ENCODE measurements around the gene PLAAT5. TPM values are rescaled to one million over a fixed set of nuclear protein-coding genes. Genes with fewer than 3 reads are reported as not detected.

Gene PLAAT5
- total RNA-seq, 2 experiments from 2014 or later, result 0.16 TPM; not detected in 1

DNA sequence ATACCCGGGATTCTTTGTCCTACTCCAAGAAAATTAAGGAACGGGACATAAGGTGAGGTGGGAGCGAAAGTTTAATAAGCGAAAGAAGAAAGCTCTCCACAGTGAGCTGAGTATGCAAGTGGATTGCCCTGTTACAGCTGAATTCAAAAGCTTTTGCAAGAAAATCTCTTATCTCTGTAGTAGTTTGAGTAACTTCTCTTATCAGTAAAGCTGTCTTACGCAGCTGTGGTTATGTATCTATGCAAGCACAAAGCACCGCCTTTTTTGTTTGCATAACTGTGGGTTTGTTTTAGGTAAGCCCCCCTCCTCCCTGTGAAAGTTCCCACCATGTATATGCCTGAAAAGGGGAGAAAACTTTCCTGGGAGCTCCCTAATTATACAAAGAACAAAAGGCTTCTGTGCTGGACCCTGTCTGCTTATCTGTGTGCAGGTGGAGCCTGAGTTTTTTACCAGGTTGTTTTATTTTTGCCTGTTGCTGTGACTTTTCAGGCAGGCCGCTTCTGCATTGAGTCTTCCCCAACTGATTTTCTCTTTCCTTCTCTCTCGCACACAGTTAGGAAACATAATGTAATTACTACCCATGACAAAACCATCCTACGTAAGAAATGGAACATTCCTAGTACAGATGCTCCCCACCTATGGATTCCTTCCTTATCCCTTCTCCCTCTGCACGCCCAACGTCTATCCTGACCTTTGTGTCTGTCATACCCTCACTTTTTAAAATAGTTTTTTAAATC is 837 bp upstream of the PLAAT5 start:
- ChIA-PET POLR2A (interaction anchor here (2.3 to 2.8 kb wide), 2 partner anchors 45 to 59 kb away, joined by 7 to 13 read pairs; partner anchors contain the start of gene PLAAT4), CTCF (no interaction called here)
- ATAC-seq (ENCODE audit: poor library complexity), result peak; percentile 71
- peak overlapping the region; percentile 31 for H3K27ac Mint-ChIP-seq
- DNase-seq, result peak in 2 of 14 experiments; percentile 23 to 31
- Histone ChIP-seq H3K4me3 (ENCODE audit: low read length) (peak overlapping the region; percentile 43), H3K27ac (ENCODE audit: low read depth in 1 of 2, low read length in 2 of 2) (no peak overlapping the region), H3K27me3 (ENCODE audit: control insufficient read depth in 1 of 2, insufficient read depth in 2 of 2, low read length in 2 of 2) (peaks cover 4 to 5% of the 10 kb centered on the region in 2 experiments), H3K36me3 (ENCODE audit: insufficient read depth, low read length) (no peaks in the 10 kb centered on the region), H3K9me3 (ENCODE audit: control insufficient read depth in 1 of 2, insufficient read depth in 1 of 2, low read length in 2 of 2) (no peaks in the 10 kb centered on the region), H3K4me1 (ENCODE audit: insufficient read depth, low read length) (peaks cover 14% of the 10 kb centered on the region)
- intact Hi-C loops (cut with DNase I, micrococcal nuclease), result loop anchor here in 1 of 2 experiments (5.0 kb wide), 1 partner anchor 75 kb away; no protein-coding TSS in a partner anchor
- H3K4me1 Mint-ChIP-seq (ENCODE audit: low read depth), result peaks cover 16% of the 10 kb centered on the region
- H3K27me3 Mint-ChIP-seq, result peaks cover 34% of the 10 kb centered on the region
- TF ChIP-seq, protein P1, sequence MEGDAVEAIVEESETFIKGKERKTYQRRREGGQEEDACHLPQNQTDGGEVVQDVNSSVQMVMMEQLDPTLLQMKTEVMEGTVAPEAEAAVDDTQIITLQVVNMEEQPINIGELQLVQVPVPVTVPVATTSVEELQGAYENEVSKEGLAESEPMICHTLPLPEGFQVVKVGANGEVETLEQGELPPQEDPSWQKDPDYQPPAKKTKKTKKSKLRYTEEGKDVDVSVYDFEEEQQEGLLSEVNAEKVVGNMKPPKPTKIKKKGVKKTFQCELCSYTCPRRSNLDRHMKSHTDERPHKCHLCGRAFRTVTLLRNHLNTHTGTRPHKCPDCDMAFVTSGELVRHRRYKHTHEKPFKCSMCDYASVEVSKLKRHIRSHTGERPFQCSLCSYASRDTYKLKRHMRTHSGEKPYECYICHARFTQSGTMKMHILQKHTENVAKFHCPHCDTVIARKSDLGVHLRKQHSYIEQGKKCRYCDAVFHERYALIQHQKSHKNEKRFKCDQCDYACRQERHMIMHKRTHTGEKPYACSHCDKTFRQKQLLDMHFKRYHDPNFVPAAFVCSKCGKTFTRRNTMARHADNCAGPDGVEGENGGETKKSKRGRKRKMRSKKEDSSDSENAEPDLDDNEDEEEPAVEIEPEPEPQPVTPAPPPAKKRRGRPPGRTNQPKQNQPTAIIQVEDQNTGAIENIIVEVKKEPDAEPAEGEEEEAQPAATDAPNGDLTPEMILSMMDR (IDR thresholded peaks at IDR 0.05), result no peak
- H3K4me3 Mint-ChIP-seq, result peak overlapping the region; percentile 80
- no peaks in the 10 kb centered on the region for H3K36me3 Mint-ChIP-seq (ENCODE audit: low read depth)
- H3K9me3 Mint-ChIP-seq, result no peaks in the 10 kb centered on the region

DNA sequence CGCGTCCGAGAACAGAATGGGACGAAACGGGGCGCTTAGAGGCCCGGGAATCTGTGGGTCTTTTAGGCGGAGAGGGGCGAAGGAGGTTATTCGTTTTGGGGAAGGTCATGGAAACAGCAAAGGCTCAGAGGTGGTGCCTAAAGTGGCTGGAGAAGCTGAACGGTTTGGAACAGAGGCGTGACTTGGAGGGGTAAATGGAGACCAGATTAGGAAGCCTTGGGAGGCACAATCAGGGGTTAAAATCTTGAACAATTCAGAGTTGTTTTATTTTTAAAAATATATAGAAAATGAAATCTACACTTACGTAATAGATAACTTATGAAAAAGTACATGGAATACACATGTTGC is 247 bp upstream of the PLAAT5 start:
- TF ChIP-seq, protein P1 (IDR thresholded peaks at IDR 0.05), result no peak
- Histone ChIP-seq H3K9me3 (ENCODE audit: control insufficient read depth in 1 of 2, insufficient read depth in 1 of 2, low read length in 2 of 2) (no peaks in the 10 kb centered on the region), H3K27ac (ENCODE audit: low read depth in 1 of 2, low read length in 2 of 2) (no peak overlapping the region), H3K27me3 (ENCODE audit: control insufficient read depth in 1 of 2, insufficient read depth in 2 of 2, low read length in 2 of 2) (peaks cover 4 to 5% of the 10 kb centered on the region in 2 experiments), H3K36me3 (ENCODE audit: insufficient read depth, low read length) (no peaks in the 10 kb centered on the region), H3K4me3 (ENCODE audit: low read length) (peak overlapping the region; percentile 43), H3K4me1 (ENCODE audit: insufficient read depth, low read length) (peaks cover 14% of the 10 kb centered on the region)
- Mint-ChIP-seq H3K36me3 (ENCODE audit: low read depth) (no peaks in the 10 kb centered on the region), H3K27me3 (peaks cover 34% of the 10 kb centered on the region), H3K4me3 (peak overlapping the region; percentile 70), H3K4me1 (ENCODE audit: low read depth) (peaks cover 16% of the 10 kb centered on the region), H3K27ac (peak overlapping the region; percentile 31), H3K9me3 (peaks cover 2% of the 10 kb centered on the region)
- CTCF ChIA-PET, result interaction anchor here (0.6 to 1.1 kb wide), 3 partner anchors 12 to 166 kb away, joined by 3 to 4 read pairs (median 4); no protein-coding TSS in a partner anchor
- DNase-seq (no peak), ATAC-seq (ENCODE audit: poor library complexity) (no peak)
- POLR2A ChIA-PET, result interaction anchor here (1.1 to 2.8 kb wide), 3 partner anchors 46 to 191 kb away, joined by 3 to 13 read pairs (median 7); partner anchors contain the start of gene PLAAT4
- intact Hi-C loops (cut with DNase I, micrococcal nuclease), result loop anchor here in 1 of 2 experiments (5.0 kb wide), 1 partner anchor 76 kb away; no protein-coding TSS in a partner anchor

DNA sequence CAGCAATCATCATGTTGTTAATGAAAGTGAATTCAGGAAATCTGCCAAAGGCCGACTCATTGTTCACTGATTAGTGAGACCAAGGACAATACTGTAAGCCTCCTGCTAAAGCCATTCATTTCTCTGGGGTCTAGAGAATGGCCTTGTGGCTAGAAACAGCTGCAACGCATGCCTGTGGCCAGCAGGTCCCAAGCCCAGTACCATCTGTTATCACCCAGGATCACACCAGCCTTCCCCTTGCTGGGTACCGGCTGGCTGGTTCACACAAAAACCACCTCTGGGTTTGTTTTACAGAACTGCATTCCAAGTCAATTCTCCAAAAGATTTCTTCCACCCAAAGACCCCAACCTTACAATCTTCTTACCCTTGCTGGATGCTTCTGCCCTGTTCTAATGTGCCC is 1.1 kb downstream of the PLAAT5 start:
- ChIA-PET POLR2A (interaction anchor here (1.1 kb wide), 1 partner anchor 192 kb away, joined by 3 read pairs; no protein-coding TSS in a partner anchor), CTCF (interaction anchor here (1.2 kb wide), 1 partner anchor 146 kb away, joined by 3 read pairs; no protein-coding TSS in a partner anchor)
- intact Hi-C loops (cut with DNase I, micrococcal nuclease), result loop anchor here in 1 of 2 experiments (5.0 kb wide), 1 partner anchor 77 kb away; no protein-coding TSS in a partner anchor
- TF ChIP-seq, protein P1 (IDR thresholded peaks at IDR 0.05), result no peak
- Histone ChIP-seq H3K4me3 (ENCODE audit: low read length) (no peak overlapping the region), H3K36me3 (ENCODE audit: insufficient read depth, low read length) (no peaks in the 10 kb centered on the region), H3K4me1 (ENCODE audit: insufficient read depth, low read length) (peaks cover 14% of the 10 kb centered on the region), H3K27me3 (ENCODE audit: control insufficient read depth in 1 of 2, insufficient read depth in 2 of 2, low read length in 2 of 2) (peaks cover 4 to 5% of the 10 kb centered on the region in 2 experiments), H3K9me3 (ENCODE audit: control insufficient read depth in 1 of 2, insufficient read depth in 1 of 2, low read length in 2 of 2) (peaks cover 0 to 7% of the 10 kb centered on the region in 2 experiments), H3K27ac (ENCODE audit: low read depth in 1 of 2, low read length in 2 of 2) (no peak overlapping the region)
- H3K27me3 Mint-ChIP-seq, result peaks cover 34% of the 10 kb centered on the region
- H3K27ac Mint-ChIP-seq, result no peak overlapping the region
- no peak overlapping the region for H3K4me3 Mint-ChIP-seq
- H3K36me3 Mint-ChIP-seq (ENCODE audit: low read depth), result no peaks in the 10 kb centered on the region
- peaks cover 10% of the 10 kb centered on the region for H3K9me3 Mint-ChIP-seq
- peaks cover 16% of the 10 kb centered on the region for H3K4me1 Mint-ChIP-seq (ENCODE audit: low read depth)
- DNase-seq, result no peak
- ATAC-seq (ENCODE audit: poor library complexity), result no peak
